HEK293 (cell line): ENCODE results near the gene WDR18.

Experiments
- GLIS1 ChIP-seq: fragments of 450-650 bp; formaldehyde crosslinking; IDR thresholded peaks from 2 replicates; pipeline ENCODE4 v1.5.1; 2016; ENCODE audit warnings: missing biosample characterization, missing genetic modification characterization
- IKZF3 ChIP-seq: fragments of 450-650 bp; IDR thresholded peaks from 2 replicates; pipeline ENCODE4 v1.5.0; 2018; ENCODE audit warnings: missing biosample characterization, mild to moderate bottlenecking, missing genetic modification characterization, moderate library complexity
- KLF9 ChIP-seq: fragments of 450-650 bp; formaldehyde crosslinking; IDR thresholded peaks from 2 replicates; pipeline ENCODE4 v1.5.1; 2016; ENCODE audit warnings: missing biosample characterization, missing genetic modification characterization, low read depth
- PATZ1 ChIP-seq: fragments of 450-650 bp; formaldehyde crosslinking; IDR thresholded peaks from 2 replicates; pipeline ENCODE4 v1.5.1; 2016; ENCODE audit warnings: missing biosample characterization, missing genetic modification characterization
- ZBTB17 ChIP-seq: fragments of 450-650 bp; formaldehyde crosslinking; IDR thresholded peaks from 2 replicates; pipeline ENCODE4 v1.5.1; 2016; ENCODE audit warnings: missing biosample characterization, missing genetic modification characterization
- ZBTB20 ChIP-seq: fragments of 450-650 bp; formaldehyde crosslinking; IDR thresholded peaks from 2 replicates; pipeline ENCODE4 v1.5.1; 2016; ENCODE audit warnings: missing biosample characterization, missing genetic modification characterization
- ZBTB21 ChIP-seq: fragments of 450-650 bp; formaldehyde crosslinking; IDR thresholded peaks from 2 replicates; pipeline ENCODE4 v1.5.1; 2017; ENCODE audit warnings: missing biosample characterization, missing genetic modification characterization
- ZBTB7A ChIP-seq: fragments of 450-650 bp; formaldehyde crosslinking; IDR thresholded peaks from 2 replicates; pipeline ENCODE4 v1.5.1; 2016; ENCODE audit warnings: low read depth, missing biosample characterization, missing genetic modification characterization
- ZFHX2 ChIP-seq: fragments of 450-650 bp; formaldehyde crosslinking; conservative IDR thresholded peaks from 2 replicates; pipeline ENCODE4 v1.5.1; 2016; ENCODE audit warnings: missing biosample characterization, missing genetic modification characterization
- ZFP3 ChIP-seq: fragments of 450-650 bp; formaldehyde crosslinking; IDR thresholded peaks from 2 replicates; pipeline ENCODE4 v1.5.1; 2016; ENCODE audit warnings: low read depth, missing biosample characterization, missing genetic modification characterization
- ZNF239 ChIP-seq: fragments of 450-650 bp; formaldehyde crosslinking; IDR thresholded peaks from 2 replicates; pipeline ENCODE4 v1.5.1; 2016; ENCODE audit warnings: missing biosample characterization, missing genetic modification characterization
- ZNF335 ChIP-seq: fragments of 450-650 bp; formaldehyde crosslinking; conservative IDR thresholded peaks from 2 replicates; pipeline ENCODE4 v1.5.1; 2016; ENCODE audit warnings: missing biosample characterization, missing genetic modification characterization
- ZNF350 ChIP-seq: fragments of 450-650 bp; formaldehyde crosslinking; IDR thresholded peaks from 2 replicates; pipeline ENCODE4 v1.5.0; 2017; ENCODE audit warnings: missing biosample characterization, mild to moderate bottlenecking, missing genetic modification characterization
- ZNF366 ChIP-seq: fragments of 450-650 bp; formaldehyde crosslinking; conservative IDR thresholded peaks from 2 replicates; pipeline ENCODE4 v1.5.1; 2016; ENCODE audit warnings: missing biosample characterization, missing genetic modification characterization
- ZNF433 ChIP-seq: fragments of 450-650 bp; formaldehyde crosslinking; IDR thresholded peaks from 2 replicates; pipeline ENCODE4 v1.5.1; 2016; ENCODE audit warnings: missing biosample characterization, missing genetic modification characterization, low read depth
- ZNF514 ChIP-seq: fragments of 450-650 bp; formaldehyde crosslinking; IDR thresholded peaks from 2 replicates; pipeline ENCODE4 v1.5.1; 2016; ENCODE audit warnings: missing biosample characterization, missing genetic modification characterization
- ZNF561 ChIP-seq: fragments of 450-650 bp; IDR thresholded peaks from 2 replicates; pipeline ENCODE4 v1.5.1; 2018; ENCODE audit warnings: missing biosample characterization, missing genetic modification characterization, borderline replicate concordance
- ZNF580 ChIP-seq: fragments of 450-650 bp; formaldehyde crosslinking; IDR thresholded peaks from 2 replicates; pipeline ENCODE4 v1.5.1; 2016; ENCODE audit warnings: missing biosample characterization, missing genetic modification characterization
- ZNF670 ChIP-seq: fragments of 450-650 bp; formaldehyde crosslinking; IDR thresholded peaks from 2 replicates; pipeline ENCODE4 v1.5.1; 2016; ENCODE audit warnings: missing biosample characterization, missing genetic modification characterization, low read depth
- ZNF677 ChIP-seq: fragments of 450-650 bp; IDR thresholded peaks from 2 replicates; pipeline ENCODE4 v1.5.0; 2018; ENCODE audit warnings: missing biosample characterization, mild to moderate bottlenecking, missing genetic modification characterization, moderate library complexity
- ZNF692 ChIP-seq: fragments of 450-650 bp; formaldehyde crosslinking; IDR thresholded peaks from 2 replicates; pipeline ENCODE4 v1.5.1; 2016; ENCODE audit warnings: missing biosample characterization, missing genetic modification characterization
- ZNF701 ChIP-seq: fragments of 450-650 bp; formaldehyde crosslinking; IDR thresholded peaks from 2 replicates; pipeline ENCODE4 v1.5.1; 2016; ENCODE audit warnings: missing biosample characterization, missing genetic modification characterization
- ZNF76 ChIP-seq: fragments of 450-650 bp; formaldehyde crosslinking; IDR thresholded peaks from 2 replicates; pipeline ENCODE4; 2016; ENCODE audit warnings: low read depth, missing biosample characterization, missing genetic modification characterization, borderline replicate concordance
- ZXDB ChIP-seq: fragments of 450-650 bp; formaldehyde crosslinking; IDR thresholded peaks from 2 replicates; pipeline ENCODE4 v1.5.1; 2016; ENCODE audit warnings: missing biosample characterization, missing genetic modification characterization
- TF ChIP-seq, protein P1 (sequence below): fragments of 450-650 bp; formaldehyde crosslinking; IDR thresholded peaks from 2 replicates; pipeline ENCODE4 v1.5.1; 2016; ENCODE audit warnings: missing biosample characterization, missing genetic modification characterization, borderline replicate concordance
- TF ChIP-seq, protein P2 (sequence below): fragments of 450-650 bp; formaldehyde crosslinking; IDR thresholded peaks from 2 replicates; pipeline ENCODE4 v1.5.1; 2016; ENCODE audit warnings: missing biosample characterization, missing genetic modification characterization

Gene WDR18

DNA sequence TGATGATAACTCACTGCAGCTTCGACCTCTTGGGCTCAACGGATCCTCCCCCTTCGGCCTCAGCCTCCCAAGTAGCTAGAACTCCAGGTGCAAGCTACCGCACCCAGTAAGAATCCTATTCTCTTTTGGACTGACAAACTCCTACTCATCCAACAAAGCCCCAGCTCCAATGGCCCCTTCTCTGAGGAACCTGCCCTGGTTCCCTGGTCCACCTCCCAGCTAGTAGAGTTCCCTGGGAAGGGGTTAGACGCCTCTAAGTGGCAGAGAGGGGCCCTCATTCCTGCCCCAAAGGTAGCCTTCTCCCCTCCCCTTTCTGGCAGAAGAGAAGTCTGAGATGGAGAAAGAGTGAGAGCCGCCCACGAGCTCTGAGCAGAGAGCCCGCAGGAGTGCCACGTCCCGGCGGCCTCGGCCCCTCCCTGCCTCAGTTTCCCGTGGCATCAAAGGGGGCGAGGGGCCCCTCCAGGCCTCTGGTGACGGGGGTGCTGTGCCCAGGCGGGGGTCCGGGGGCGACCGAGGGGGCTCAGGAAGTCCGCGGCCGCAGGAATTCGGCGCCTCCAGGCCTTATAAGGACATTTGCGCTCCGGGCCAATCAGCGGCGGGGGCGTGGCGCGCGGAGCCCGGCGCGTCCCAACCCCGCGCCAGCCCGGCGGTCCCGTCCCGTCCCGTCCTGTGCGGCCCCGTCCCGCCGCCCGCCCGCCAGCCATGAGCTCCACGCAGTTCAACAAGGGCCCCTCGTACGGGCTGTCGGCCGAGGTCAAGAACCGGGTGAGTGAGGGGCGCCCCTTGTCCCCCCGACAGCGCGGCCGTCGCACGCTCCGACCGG is 42.0 kb downstream of the WDR18 start, which contains the start of gene CNN2 (continued):
- no peak for TF ChIP-seq ZBTB21 (tag by site-specific recombination)
- TF ChIP-seq ZNF239 (tag by site-specific recombination), result peak; percentile 98
- TF ChIP-seq IKZF3 (tag by site-specific recombination), result peak; percentile 56
- TF ChIP-seq PATZ1 (tag by site-specific recombination), result peak; percentile 85
- peak; percentile 87 for TF ChIP-seq ZNF366 (tag by site-specific recombination)
- TF ChIP-seq ZNF670 (tag by site-specific recombination), result no peak
- no peak for TF ChIP-seq ZNF350
- peak; percentile 61 for TF ChIP-seq ZBTB17 (tag by site-specific recombination)
- TF ChIP-seq KLF9 (tag by site-specific recombination), result peak; percentile 48
- TF ChIP-seq, protein P1, sequence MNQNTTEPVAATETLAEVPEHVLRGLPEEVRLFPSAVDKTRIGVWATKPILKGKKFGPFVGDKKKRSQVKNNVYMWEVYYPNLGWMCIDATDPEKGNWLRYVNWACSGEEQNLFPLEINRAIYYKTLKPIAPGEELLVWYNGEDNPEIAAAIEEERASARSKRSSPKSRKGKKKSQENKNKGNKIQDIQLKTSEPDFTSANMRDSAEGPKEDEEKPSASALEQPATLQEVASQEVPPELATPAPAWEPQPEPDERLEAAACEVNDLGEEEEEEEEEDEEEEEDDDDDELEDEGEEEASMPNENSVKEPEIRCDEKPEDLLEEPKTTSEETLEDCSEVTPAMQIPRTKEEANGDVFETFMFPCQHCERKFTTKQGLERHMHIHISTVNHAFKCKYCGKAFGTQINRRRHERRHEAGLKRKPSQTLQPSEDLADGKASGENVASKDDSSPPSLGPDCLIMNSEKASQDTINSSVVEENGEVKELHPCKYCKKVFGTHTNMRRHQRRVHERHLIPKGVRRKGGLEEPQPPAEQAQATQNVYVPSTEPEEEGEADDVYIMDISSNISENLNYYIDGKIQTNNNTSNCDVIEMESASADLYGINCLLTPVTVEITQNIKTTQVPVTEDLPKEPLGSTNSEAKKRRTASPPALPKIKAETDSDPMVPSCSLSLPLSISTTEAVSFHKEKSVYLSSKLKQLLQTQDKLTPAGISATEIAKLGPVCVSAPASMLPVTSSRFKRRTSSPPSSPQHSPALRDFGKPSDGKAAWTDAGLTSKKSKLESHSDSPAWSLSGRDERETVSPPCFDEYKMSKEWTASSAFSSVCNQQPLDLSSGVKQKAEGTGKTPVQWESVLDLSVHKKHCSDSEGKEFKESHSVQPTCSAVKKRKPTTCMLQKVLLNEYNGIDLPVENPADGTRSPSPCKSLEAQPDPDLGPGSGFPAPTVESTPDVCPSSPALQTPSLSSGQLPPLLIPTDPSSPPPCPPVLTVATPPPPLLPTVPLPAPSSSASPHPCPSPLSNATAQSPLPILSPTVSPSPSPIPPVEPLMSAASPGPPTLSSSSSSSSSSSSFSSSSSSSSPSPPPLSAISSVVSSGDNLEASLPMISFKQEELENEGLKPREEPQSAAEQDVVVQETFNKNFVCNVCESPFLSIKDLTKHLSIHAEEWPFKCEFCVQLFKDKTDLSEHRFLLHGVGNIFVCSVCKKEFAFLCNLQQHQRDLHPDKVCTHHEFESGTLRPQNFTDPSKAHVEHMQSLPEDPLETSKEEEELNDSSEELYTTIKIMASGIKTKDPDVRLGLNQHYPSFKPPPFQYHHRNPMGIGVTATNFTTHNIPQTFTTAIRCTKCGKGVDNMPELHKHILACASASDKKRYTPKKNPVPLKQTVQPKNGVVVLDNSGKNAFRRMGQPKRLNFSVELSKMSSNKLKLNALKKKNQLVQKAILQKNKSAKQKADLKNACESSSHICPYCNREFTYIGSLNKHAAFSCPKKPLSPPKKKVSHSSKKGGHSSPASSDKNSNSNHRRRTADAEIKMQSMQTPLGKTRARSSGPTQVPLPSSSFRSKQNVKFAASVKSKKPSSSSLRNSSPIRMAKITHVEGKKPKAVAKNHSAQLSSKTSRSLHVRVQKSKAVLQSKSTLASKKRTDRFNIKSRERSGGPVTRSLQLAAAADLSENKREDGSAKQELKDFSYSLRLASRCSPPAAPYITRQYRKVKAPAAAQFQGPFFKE (tag by site-specific recombination), result no peak
- TF ChIP-seq, protein P2, sequence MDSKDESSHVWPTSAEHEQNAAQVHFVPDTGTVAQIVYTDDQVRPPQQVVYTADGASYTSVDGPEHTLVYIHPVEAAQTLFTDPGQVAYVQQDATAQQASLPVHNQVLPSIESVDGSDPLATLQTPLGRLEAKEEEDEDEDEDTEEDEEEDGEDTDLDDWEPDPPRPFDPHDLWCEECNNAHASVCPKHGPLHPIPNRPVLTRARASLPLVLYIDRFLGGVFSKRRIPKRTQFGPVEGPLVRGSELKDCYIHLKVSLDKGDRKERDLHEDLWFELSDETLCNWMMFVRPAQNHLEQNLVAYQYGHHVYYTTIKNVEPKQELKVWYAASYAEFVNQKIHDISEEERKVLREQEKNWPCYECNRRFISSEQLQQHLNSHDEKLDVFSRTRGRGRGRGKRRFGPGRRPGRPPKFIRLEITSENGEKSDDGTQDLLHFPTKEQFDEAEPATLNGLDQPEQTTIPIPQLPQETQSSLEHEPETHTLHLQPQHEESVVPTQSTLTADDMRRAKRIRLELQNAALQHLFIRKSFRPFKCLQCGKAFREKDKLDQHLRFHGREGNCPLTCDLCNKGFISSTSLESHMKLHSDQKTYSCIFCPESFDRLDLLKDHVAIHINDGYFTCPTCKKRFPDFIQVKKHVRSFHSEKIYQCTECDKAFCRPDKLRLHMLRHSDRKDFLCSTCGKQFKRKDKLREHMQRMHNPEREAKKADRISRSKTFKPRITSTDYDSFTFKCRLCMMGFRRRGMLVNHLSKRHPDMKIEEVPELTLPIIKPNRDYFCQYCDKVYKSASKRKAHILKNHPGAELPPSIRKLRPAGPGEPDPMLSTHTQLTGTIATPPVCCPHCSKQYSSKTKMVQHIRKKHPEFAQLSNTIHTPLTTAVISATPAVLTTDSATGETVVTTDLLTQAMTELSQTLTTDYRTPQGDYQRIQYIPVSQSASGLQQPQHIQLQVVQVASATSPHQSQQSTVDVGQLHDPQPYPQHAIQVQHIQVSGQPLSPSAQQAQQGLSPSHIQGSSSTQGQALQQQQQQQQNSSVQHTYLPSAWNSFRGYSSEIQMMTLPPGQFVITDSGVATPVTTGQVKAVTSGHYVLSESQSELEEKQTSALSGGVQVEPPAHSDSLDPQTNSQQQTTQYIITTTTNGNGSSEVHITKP (tag by site-specific recombination), result peak; percentile 89
- peak; percentile 89 for TF ChIP-seq ZNF335 (tag by site-specific recombination)
- TF ChIP-seq ZNF677 (tag by site-specific recombination), result 0 out of 2 replicates have a peak, but pooled peaks have one; percentile 25
- peak; percentile 19; the same call in 1 of the 2 replicates for TF ChIP-seq ZNF692
- TF ChIP-seq ZBTB20 (tag by site-specific recombination), result peak; percentile 56; the same call in 1 of the 2 replicates
- TF ChIP-seq ZNF580 (tag by site-specific recombination), result no peak
- TF ChIP-seq ZNF514 (tag by site-specific recombination), result no peak
- TF ChIP-seq ZNF433, result no peak
- TF ChIP-seq ZXDB (tag by site-specific recombination), result peak; percentile 20; the same call in 1 of the 2 replicates
- TF ChIP-seq ZNF701 (tag by site-specific recombination), result no peak
- TF ChIP-seq GLIS1 (tag by site-specific recombination), result peak; percentile 43
- TF ChIP-seq ZFHX2, result peak; percentile 77
- peak; percentile 91 for TF ChIP-seq ZBTB7A (tag by site-specific recombination)
- peak; percentile 100 for TF ChIP-seq ZFP3 (tag by site-specific recombination)
- TF ChIP-seq ZNF561, result peak; percentile 49; the same call in 1 of the 2 replicates
- peak; percentile 21; the same call in 1 of the 2 replicates for TF ChIP-seq ZNF76 (tag by site-specific recombination)
